Parathyroid adenoma (tissue), 2 donors: ENCODE measurements around the gene FAM83F.

Source experiments
- H2AFZ ChIP-seq: fragments of 300-600 bp; sonication (generic); one replicate; pipeline ENCODE4 v1.7.0; 2017; ENCODE audit warnings: antibody characterized with exemption, mild to moderate bottlenecking
- H3K27ac ChIP-seq: fragments of 300-600 bp; sonication (generic); one replicate; pipeline ENCODE4 v1.7.0; 2017
- H3K27me3 ChIP-seq: fragments of 300-600 bp; sonication (generic); one replicate; pipeline ENCODE4 v1.7.0; 2017; ENCODE audit warnings: low read length; ENCODE audit not compliant: control insufficient read depth, insufficient read depth
- H3K36me3 ChIP-seq: fragments of 300-600 bp; sonication (generic); one replicate; pipeline ENCODE4 v1.7.0; 2017; ENCODE audit warnings: low read length; ENCODE audit not compliant: control insufficient read depth, insufficient read depth
- H3K4me1 ChIP-seq: fragments of 300-600 bp; sonication (generic); one replicate; pipeline ENCODE4 v1.7.0; 2017; ENCODE audit warnings: control low read depth
- H3K4me2 ChIP-seq: fragments of 300-600 bp; sonication (generic); one replicate; pipeline ENCODE4 v1.7.0; 2017; ENCODE audit warnings: low read length
- H3K4me3 ChIP-seq: fragments of 300-600 bp; sonication (generic); one replicate; pipeline ENCODE4 v1.7.0; 2017; ENCODE audit warnings: low read depth, low read length
- H3K79me2 ChIP-seq: fragments of 300-600 bp; sonication (generic); one replicate; pipeline ENCODE4 v1.7.0; 2017; ENCODE audit warnings: control low read depth
- H3K9ac ChIP-seq: fragments of 300-600 bp; sonication (generic); one replicate; pipeline ENCODE4 v1.7.0; 2017; ENCODE audit warnings: mild to moderate bottlenecking
- H3K9me3 ChIP-seq: fragments of 300-600 bp; sonication (generic); one replicate; pipeline ENCODE4 v1.7.0; 2017; ENCODE audit warnings: low read length; ENCODE audit not compliant: control insufficient read depth
- TF ChIP-seq, protein P1 (sequence below): fragments of 300-600 bp; sonication (generic); IDR thresholded peaks from one replicate; pipeline ENCODE4 v1.7.0; 2017; ENCODE audit warnings: antibody characterized with exemption, mild to moderate bottlenecking
- donor health status: primary hyperparathyroidism.

The FAM83F gene

DNA sequence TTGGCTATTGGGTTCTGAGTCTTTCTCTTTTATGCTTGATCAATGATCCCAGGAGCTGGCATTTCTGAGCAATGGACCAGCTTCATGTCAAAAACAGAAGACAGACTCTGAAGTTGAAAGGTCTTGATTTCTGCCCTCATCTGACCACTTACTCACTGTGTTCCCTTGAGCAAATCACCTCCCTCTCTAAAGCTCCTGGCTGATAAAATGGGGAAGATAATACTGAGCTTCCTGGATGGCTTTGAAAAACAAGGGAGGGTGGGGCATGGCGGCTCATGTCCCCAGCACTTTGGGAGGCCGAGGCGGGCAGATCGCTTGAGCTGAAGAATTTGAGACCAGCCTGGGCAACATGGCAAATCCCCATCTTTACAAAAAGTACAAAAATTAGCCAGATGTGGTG, 6.4 kb downstream of the FAM83F start:
- TF ChIP-seq, protein P1, sequence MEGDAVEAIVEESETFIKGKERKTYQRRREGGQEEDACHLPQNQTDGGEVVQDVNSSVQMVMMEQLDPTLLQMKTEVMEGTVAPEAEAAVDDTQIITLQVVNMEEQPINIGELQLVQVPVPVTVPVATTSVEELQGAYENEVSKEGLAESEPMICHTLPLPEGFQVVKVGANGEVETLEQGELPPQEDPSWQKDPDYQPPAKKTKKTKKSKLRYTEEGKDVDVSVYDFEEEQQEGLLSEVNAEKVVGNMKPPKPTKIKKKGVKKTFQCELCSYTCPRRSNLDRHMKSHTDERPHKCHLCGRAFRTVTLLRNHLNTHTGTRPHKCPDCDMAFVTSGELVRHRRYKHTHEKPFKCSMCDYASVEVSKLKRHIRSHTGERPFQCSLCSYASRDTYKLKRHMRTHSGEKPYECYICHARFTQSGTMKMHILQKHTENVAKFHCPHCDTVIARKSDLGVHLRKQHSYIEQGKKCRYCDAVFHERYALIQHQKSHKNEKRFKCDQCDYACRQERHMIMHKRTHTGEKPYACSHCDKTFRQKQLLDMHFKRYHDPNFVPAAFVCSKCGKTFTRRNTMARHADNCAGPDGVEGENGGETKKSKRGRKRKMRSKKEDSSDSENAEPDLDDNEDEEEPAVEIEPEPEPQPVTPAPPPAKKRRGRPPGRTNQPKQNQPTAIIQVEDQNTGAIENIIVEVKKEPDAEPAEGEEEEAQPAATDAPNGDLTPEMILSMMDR: no peak
- Histone ChIP-seq H3K36me3 (no peaks in the 10 kb centered on the region), H3K9me3 (no peaks in the 10 kb centered on the region), H3K9ac (no peak overlapping the region), H3K27ac (no peak overlapping the region), H3K27me3 (no peaks in the 10 kb centered on the region), H3K4me1 (no peaks in the 10 kb centered on the region), H3K79me2 (no peaks in the 10 kb centered on the region), H3K4me2 (no peak overlapping the region), H3K4me3 (no peak overlapping the region), H2AFZ (no peak overlapping the region)

DNA sequence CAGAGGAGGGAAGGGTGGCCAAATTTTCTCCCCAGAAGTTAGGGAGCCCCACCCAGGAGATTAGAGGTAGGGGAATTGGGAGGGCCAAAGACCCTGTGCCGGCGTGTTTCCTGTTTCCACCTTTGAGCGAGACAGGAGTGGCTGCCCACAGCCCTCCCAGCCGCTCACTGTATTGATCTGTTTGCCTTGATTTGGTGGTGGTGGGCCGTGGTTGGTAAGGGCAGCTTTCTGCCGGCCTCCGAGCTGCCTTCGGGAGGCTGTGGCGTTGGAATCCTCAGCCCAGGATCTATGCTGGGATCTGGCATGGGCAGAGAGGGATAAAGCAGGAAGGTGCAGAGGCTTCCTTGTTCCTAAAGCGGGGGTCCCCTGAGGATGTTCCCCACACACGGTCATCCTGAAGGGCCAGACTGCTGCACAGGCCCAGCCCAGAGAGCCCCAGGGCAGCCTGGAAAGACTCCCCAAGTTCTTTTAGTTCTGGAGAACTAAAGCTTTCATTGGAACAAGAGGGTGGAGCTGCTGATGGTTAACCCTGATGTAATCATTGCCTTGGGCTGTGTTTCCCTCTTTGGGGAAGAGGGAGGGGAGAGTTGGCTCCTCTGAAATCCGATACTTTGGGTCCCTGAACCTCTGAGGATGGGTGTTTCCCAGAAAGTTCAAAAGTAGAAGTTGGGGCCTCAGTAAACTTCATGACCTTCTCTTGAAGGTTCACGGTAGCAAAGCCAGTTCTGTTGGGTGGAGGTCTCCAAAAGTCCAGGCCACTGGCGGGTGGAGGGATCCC, 7.2 kb downstream of the FAM83F start:
- H3K9ac ChIP-seq: no peak overlapping the region
- no peaks in the 10 kb centered on the region for H3K27me3 ChIP-seq
- no peak overlapping the region for H3K4me3 ChIP-seq
- TF ChIP-seq, protein P1: no peak
- no peaks in the 10 kb centered on the region for H3K9me3 ChIP-seq
- no peak overlapping the region for H3K4me2 ChIP-seq
- no peak overlapping the region for H2AFZ ChIP-seq
- no peak overlapping the region for H3K27ac ChIP-seq
- no peaks in the 10 kb centered on the region for H3K79me2 ChIP-seq
- no peaks in the 10 kb centered on the region for H3K36me3 ChIP-seq
- H3K4me1 ChIP-seq: peaks cover 3% of the 10 kb centered on the region

DNA sequence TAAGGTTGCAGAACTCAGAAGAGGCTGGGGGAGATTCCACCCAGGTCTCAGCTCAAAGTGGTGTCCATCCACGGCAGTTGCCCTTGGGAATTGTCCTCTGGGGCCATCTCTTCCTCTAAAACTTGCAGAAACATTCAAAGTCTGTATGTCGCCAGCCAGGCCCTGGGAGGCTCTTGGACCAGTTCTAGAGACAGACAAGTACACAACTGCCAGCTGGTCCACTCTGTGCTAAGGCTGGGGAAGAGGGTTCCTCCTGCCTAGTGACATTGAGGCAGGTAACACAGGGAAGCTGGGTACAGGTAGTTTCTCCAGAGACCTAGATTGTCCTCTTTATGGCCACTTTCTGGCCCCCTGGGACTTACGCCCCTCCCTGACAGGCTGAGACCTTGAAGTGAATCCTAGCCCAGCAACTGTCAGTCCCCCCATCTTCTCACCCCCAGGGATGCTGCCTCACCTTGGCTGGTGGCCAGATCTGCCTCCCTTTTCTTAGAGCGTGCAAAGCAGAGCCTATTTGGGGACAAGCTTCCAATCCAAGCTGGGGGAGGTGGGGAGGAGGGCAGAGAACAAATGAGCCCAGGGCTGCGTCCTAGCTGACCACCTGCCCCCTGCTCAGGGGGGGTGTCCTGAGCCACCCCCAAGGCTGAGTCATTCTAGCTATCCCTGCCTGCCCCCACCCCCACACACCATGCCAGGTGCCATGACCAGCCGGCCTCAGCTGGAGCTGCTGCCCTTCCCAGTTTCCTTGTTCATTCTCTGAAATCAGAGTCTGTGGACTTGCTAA, 8.4 kb downstream of the FAM83F start:
- H3K4me3 ChIP-seq: no peak overlapping the region
- no peaks in the 10 kb centered on the region for H3K27me3 ChIP-seq
- H3K79me2 ChIP-seq: no peaks in the 10 kb centered on the region
- H3K36me3 ChIP-seq: no peaks in the 10 kb centered on the region
- TF ChIP-seq, protein P1: no peak
- H3K9ac ChIP-seq: no peak overlapping the region
- peaks cover 3% of the 10 kb centered on the region for H3K4me1 ChIP-seq
- no peak overlapping the region for H3K4me2 ChIP-seq
- no peak overlapping the region for H2AFZ ChIP-seq
- no peak overlapping the region for H3K27ac ChIP-seq
- H3K9me3 ChIP-seq: no peaks in the 10 kb centered on the region

DNA sequence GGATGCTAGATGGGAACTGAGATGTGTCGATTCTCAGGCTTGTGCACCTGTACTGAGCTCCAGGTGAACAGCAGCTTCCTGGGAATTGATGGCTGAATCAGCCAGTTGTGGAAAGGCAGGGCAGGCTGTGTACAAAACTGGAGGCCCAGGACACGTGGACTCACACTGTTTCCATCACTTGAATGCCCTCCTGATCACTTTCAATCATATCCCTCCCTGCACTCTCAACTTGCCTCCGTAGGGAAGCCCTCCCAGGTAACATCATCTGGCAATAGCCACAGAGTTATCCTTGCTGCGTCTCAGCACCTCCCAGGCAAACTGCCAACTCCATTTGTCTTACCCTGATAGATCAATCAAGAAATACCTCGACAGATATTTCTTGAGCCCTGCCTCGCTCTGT, 10.1 kb downstream of the FAM83F start:
- Histone ChIP-seq H2AFZ (no peak overlapping the region), H3K27ac (no peak overlapping the region)

More for the DNA sequence above, 10.1 kb downstream of the FAM83F start:
- Histone ChIP-seq H3K36me3 (no peaks in the 10 kb centered on the region), H3K4me1 (peaks cover 3% of the 10 kb centered on the region), H3K4me2 (no peak overlapping the region), H3K9me3 (no peaks in the 10 kb centered on the region), H3K4me3 (no peak overlapping the region), H3K27me3 (no peaks in the 10 kb centered on the region), H3K9ac (no peak overlapping the region), H3K79me2 (no peaks in the 10 kb centered on the region)
- TF ChIP-seq, protein P1: no peak
